ENCODE results near the gene SRP72.

Gene SRP72

DNA sequence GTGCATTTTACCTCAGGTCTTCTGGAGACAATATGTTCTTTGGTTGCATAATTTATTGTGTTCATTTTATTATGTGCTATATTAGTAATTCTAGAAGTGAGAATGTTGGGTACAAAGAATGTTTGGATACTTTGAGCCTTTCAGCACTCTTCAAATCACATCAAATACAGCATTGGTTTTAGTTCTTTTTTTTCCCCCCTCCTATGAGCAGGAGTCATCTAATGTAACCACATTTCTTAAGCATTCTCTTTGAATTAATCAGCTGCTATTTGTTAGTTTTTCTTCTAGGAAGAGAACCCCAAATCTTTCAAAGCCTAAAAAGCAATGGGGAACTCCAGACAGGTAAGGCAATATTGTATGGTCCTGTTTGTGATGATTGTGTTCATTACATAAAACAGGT, 84.9 kb downstream of the SRP72 start:
- TF ChIP-seq GABPA (IDR thresholded peaks at IDR 0.05; ENCODE audit: low read depth) (no peak), POLR2AphosphoS5 (IDR thresholded peaks at IDR 0.05; ENCODE audit: low read depth) (no peak), SPI1 (IDR thresholded peaks at IDR 0.05; ENCODE audit: borderline replicate concordance, low read depth) (no peak)
- TF ChIP-seq, protein P1, sequence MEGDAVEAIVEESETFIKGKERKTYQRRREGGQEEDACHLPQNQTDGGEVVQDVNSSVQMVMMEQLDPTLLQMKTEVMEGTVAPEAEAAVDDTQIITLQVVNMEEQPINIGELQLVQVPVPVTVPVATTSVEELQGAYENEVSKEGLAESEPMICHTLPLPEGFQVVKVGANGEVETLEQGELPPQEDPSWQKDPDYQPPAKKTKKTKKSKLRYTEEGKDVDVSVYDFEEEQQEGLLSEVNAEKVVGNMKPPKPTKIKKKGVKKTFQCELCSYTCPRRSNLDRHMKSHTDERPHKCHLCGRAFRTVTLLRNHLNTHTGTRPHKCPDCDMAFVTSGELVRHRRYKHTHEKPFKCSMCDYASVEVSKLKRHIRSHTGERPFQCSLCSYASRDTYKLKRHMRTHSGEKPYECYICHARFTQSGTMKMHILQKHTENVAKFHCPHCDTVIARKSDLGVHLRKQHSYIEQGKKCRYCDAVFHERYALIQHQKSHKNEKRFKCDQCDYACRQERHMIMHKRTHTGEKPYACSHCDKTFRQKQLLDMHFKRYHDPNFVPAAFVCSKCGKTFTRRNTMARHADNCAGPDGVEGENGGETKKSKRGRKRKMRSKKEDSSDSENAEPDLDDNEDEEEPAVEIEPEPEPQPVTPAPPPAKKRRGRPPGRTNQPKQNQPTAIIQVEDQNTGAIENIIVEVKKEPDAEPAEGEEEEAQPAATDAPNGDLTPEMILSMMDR (IDR thresholded peaks at IDR 0.05; ENCODE audit: insufficient read depth, low read length), result no peak
- TF ChIP-seq, protein P2, sequence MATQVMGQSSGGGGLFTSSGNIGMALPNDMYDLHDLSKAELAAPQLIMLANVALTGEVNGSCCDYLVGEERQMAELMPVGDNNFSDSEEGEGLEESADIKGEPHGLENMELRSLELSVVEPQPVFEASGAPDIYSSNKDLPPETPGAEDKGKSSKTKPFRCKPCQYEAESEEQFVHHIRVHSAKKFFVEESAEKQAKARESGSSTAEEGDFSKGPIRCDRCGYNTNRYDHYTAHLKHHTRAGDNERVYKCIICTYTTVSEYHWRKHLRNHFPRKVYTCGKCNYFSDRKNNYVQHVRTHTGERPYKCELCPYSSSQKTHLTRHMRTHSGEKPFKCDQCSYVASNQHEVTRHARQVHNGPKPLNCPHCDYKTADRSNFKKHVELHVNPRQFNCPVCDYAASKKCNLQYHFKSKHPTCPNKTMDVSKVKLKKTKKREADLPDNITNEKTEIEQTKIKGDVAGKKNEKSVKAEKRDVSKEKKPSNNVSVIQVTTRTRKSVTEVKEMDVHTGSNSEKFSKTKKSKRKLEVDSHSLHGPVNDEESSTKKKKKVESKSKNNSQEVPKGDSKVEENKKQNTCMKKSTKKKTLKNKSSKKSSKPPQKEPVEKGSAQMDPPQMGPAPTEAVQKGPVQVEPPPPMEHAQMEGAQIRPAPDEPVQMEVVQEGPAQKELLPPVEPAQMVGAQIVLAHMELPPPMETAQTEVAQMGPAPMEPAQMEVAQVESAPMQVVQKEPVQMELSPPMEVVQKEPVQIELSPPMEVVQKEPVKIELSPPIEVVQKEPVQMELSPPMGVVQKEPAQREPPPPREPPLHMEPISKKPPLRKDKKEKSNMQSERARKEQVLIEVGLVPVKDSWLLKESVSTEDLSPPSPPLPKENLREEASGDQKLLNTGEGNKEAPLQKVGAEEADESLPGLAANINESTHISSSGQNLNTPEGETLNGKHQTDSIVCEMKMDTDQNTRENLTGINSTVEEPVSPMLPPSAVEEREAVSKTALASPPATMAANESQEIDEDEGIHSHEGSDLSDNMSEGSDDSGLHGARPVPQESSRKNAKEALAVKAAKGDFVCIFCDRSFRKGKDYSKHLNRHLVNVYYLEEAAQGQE (IDR thresholded peaks at IDR 0.05; ENCODE audit: insufficient replicate concordance, low read depth), result no peak
- peaks cover 3% of the 10 kb centered on the region for H3K27me3 ChIP-seq (ENCODE audit: insufficient read depth, poor library complexity, severe bottlenecking)
- H3K4me3 ChIP-seq (replicated peaks; ENCODE audit: insufficient read depth, low read length), result no peak overlapping the region
- H3K27ac ChIP-seq (replicated peaks), result no peak overlapping the region
- no peak for DNase-seq (ENCODE audit: low read depth in 1 of 2, low spot score in 1 of 2)

Measured in HL-60 (cell line).